ENCODE data around the gene GLI3. TPM values are rescaled to one million over a fixed set of nuclear protein-coding genes. Genes with fewer than 3 reads are reported as not detected.

Gene GLI3
- total RNA-seq, 1 experiment from 2014 or later, result not detected

DNA sequence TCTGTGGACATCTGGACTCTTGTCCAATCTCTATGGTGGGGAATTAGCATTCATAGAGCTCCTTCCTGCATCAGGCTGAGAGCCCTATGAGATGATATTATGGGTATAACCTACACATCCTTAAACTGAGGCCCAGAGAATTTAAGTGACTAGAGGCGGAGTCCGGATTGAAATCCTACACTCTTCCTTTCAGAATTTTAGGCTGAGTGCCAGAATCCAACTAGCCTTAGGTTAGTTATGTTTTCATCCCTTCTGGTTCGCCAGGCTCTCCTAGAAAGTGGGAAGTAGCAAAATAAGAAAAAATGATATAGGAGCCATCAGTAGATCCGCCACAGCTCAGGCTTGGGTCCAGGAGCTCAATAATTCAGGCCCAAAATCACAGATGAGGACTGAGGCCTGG, 212.5 kb downstream of the GLI3 start:
- DNase-seq, result no peak
- H3K79me2 ChIP-seq (ENCODE audit: low read depth), result no peaks in the 10 kb centered on the region
- intact Hi-C loops (cut with micrococcal nuclease; ENCODE audit: unreplicated experiment), result no loop called here
- H3K4me3 ChIP-seq, result no peak overlapping the region
- no peaks in the 10 kb centered on the region for H3K36me3 ChIP-seq (ENCODE audit: low read depth)
- no peaks in the 10 kb centered on the region for H3K9me3 ChIP-seq (ENCODE audit: insufficient read depth, low read depth)
- peaks cover 90% of the 10 kb centered on the region for H3K27me3 ChIP-seq (ENCODE audit: insufficient read depth, low read depth)
- no peaks in the 10 kb centered on the region for H3K4me1 ChIP-seq (replicated peaks; ENCODE audit: insufficient read depth)
- BruUV-seq (replicated peaks), result no TSS peak
- no peak overlapping the region for H2AFZ ChIP-seq
- H3F3A ChIP-seq (ENCODE audit: insufficient read depth, low read depth), result no peaks in the 10 kb centered on the region
- H3K4me2 ChIP-seq, result no peak overlapping the region
- ChIA-PET POLR2A (ENCODE audit: unreplicated experiment) (no interaction called here), CTCF (interaction anchor here (1.3 kb wide), 1 partner anchor 81 kb away, joined by 3 read pairs; no protein-coding TSS in a partner anchor)
- TF ChIP-seq CTCF (conservative IDR thresholded peaks at IDR 0.05) (no peak), EZH2 (IDR thresholded peaks at IDR 0.05; ENCODE audit: low read depth) (no peak)
- H3K9me2 ChIP-seq (ENCODE audit: insufficient read depth), result no peaks in the 10 kb centered on the region
- no peak overlapping the region for H3K27ac ChIP-seq
- no peaks in the 10 kb centered on the region for H4K20me1 ChIP-seq (ENCODE audit: insufficient read depth)

- CTCF ChIA-PET, result interaction anchor here (1.3 kb wide), 1 partner anchor 80 kb away, joined by 3 read pairs; no protein-coding TSS in a partner anchor
Observed at GRCh38 chr7:42023262-42023661, 213.7 kb downstream of the GLI3 start.

DNA sequence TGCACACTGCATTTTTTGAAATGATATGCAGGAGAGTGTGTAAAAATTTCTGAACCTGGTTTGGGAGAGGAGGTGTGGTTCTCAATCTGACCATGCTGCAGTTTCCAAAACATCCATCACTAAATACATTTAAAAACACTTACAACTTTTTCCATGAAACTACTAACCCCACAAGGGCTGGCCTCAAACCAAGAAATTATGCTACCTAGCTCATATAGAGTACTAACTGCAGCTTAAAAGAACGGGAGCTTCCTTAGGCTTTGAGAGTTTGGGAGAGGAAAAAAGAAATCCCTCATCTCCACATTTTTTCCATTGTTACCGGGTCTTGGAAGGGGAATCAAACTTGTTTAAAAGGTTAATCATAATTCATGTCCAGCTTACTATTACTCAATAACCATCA, 214.2 kb downstream of the GLI3 start:
- no peaks in the 10 kb centered on the region for H3K4me1 ChIP-seq (replicated peaks; ENCODE audit: insufficient read depth)
- H2AFZ ChIP-seq, result no peak overlapping the region
- ChIA-PET CTCF (no interaction called here), POLR2A (ENCODE audit: unreplicated experiment) (no interaction called here)
- no peaks in the 10 kb centered on the region for H3K9me2 ChIP-seq (ENCODE audit: insufficient read depth)
- peaks cover 93% of the 10 kb centered on the region for H3K27me3 ChIP-seq (ENCODE audit: insufficient read depth, low read depth)
- DNase-seq, result no peak
- no peak for TF ChIP-seq EZH2 (IDR thresholded peaks at IDR 0.05; ENCODE audit: low read depth)
- no peak for TF ChIP-seq CTCF (conservative IDR thresholded peaks at IDR 0.05)
- intact Hi-C loops (cut with micrococcal nuclease; ENCODE audit: unreplicated experiment), result no loop called here
- H3K36me3 ChIP-seq (ENCODE audit: low read depth), result no peaks in the 10 kb centered on the region
- no peaks in the 10 kb centered on the region for H3K9me3 ChIP-seq (ENCODE audit: insufficient read depth, low read depth)
- no peak overlapping the region for H3K4me2 ChIP-seq
- H3F3A ChIP-seq (ENCODE audit: insufficient read depth, low read depth), result no peaks in the 10 kb centered on the region
- no peak overlapping the region for H3K4me3 ChIP-seq
- no peaks in the 10 kb centered on the region for H4K20me1 ChIP-seq (ENCODE audit: insufficient read depth)
- no TSS peak for BruUV-seq (replicated peaks)
- no peak overlapping the region for H3K27ac ChIP-seq
- H3K79me2 ChIP-seq (ENCODE audit: low read depth), result no peaks in the 10 kb centered on the region

More at GRCh38 chr7:42023262-42023661, 213.7 kb downstream of the GLI3 start:
- H3K4me1 ChIP-seq (replicated peaks; ENCODE audit: insufficient read depth), result no peaks in the 10 kb centered on the region
- no peaks in the 10 kb centered on the region for H3K79me2 ChIP-seq (ENCODE audit: low read depth)
- no TSS peak for BruUV-seq (replicated peaks)
- H3K4me2 ChIP-seq, result no peak overlapping the region
- H3K36me3 ChIP-seq (ENCODE audit: low read depth), result no peaks in the 10 kb centered on the region
- intact Hi-C loops (cut with micrococcal nuclease; ENCODE audit: unreplicated experiment), result no loop called here
- POLR2A ChIA-PET (ENCODE audit: unreplicated experiment), result no interaction called here
- H3K9me3 ChIP-seq (ENCODE audit: insufficient read depth, low read depth), result no peaks in the 10 kb centered on the region
- H3K27ac ChIP-seq, result no peak overlapping the region
- no peak overlapping the region for H2AFZ ChIP-seq
- H3K4me3 ChIP-seq, result no peak overlapping the region
- peaks cover 93% of the 10 kb centered on the region for H3K27me3 ChIP-seq (ENCODE audit: insufficient read depth, low read depth)
- H4K20me1 ChIP-seq (ENCODE audit: insufficient read depth), result no peaks in the 10 kb centered on the region
- DNase-seq, result no peak
- no peak for TF ChIP-seq EZH2 (IDR thresholded peaks at IDR 0.05; ENCODE audit: low read depth)
- TF ChIP-seq CTCF (conservative IDR thresholded peaks at IDR 0.05), result no peak
- no peaks in the 10 kb centered on the region for H3F3A ChIP-seq (ENCODE audit: insufficient read depth, low read depth)
- H3K9me2 ChIP-seq (ENCODE audit: insufficient read depth), result no peaks in the 10 kb centered on the region
